Suprapubic skin (tissue), 3 donors: ENCODE measurements around the gene FAM237A.

Experiments
- EP300 ChIP-seq: sonication (generic); formaldehyde crosslinking; IDR thresholded peaks from one replicate; pipeline ENCODE4 v1.6.1; 2017; ENCODE audit warnings: antibody characterized with exemption
- POLR2A ChIP-seq, 2 donors: fragments of 450-650 bp; IDR thresholded peaks; one replicate each; pipeline ENCODE4 v1.6.1; 2017; ENCODE audit warnings: antibody characterized with exemption in 2 of 2, mild to moderate bottlenecking in 2 of 2, moderate library complexity in 2 of 2
- TF ChIP-seq, protein P1 (sequence below), 2 donors: fragments of 200-600 bp in 1 of 2; fragments of 450-650 bp in 1 of 2; sonication (generic) in 1 of 2; IDR thresholded peaks; one replicate each; pipeline ENCODE4 v1.5.1; 2016 to 2019; ENCODE audit warnings: antibody characterized with exemption in 2 of 2, mild to moderate bottlenecking in 1 of 2, moderate library complexity in 1 of 2

DNA sequence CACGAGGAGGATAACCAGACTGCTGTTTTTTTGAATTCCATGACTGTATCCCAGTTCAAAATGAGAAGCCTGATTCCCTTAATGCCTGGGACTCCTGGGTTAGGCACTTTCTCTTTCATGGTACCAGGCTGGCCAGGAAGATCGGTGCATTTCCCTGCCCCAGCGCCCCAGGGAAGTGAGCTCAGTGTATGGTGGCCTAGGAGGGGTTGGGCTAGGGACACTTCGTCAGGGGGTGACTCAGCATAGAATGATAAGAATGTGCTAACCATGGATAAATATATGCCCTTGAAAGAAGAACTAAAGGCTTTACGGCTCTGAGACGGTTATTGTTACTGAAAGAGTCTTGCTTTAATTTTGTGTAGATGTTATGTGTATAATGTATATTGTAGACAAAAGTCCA lies 27.5 kb upstream of the FAM237A start:
- TF ChIP-seq, protein P1, sequence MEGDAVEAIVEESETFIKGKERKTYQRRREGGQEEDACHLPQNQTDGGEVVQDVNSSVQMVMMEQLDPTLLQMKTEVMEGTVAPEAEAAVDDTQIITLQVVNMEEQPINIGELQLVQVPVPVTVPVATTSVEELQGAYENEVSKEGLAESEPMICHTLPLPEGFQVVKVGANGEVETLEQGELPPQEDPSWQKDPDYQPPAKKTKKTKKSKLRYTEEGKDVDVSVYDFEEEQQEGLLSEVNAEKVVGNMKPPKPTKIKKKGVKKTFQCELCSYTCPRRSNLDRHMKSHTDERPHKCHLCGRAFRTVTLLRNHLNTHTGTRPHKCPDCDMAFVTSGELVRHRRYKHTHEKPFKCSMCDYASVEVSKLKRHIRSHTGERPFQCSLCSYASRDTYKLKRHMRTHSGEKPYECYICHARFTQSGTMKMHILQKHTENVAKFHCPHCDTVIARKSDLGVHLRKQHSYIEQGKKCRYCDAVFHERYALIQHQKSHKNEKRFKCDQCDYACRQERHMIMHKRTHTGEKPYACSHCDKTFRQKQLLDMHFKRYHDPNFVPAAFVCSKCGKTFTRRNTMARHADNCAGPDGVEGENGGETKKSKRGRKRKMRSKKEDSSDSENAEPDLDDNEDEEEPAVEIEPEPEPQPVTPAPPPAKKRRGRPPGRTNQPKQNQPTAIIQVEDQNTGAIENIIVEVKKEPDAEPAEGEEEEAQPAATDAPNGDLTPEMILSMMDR (IDR thresholded peaks at IDR 0.05): no peak
- no peak for TF ChIP-seq POLR2A (IDR thresholded peaks at IDR 0.05)
- no peak for TF ChIP-seq EP300
